Measurements from ENCODE around the gene ZNF638.

The ZNF638 gene

DNA sequence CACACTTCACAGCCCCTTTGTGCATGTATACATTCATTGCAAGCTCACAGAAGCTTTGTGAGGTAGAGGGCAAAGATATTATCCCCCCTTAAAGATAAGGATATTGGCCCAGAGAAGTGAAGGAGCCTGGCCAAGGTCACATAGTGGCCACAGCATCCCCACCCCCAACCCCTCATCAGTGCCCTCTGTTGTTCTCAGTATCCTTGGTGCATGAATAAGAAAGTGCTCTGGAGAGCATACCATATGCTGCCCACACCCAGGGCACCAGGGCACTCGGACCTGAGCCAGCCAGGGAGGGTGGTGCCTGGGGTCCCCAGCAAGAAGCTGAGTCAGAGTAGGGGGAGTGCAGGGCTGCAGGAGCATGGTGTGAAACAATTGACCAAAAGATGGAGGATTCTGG, 125.0 kb downstream of the ZNF638 start:
- DNase-seq: no peak

DNA sequence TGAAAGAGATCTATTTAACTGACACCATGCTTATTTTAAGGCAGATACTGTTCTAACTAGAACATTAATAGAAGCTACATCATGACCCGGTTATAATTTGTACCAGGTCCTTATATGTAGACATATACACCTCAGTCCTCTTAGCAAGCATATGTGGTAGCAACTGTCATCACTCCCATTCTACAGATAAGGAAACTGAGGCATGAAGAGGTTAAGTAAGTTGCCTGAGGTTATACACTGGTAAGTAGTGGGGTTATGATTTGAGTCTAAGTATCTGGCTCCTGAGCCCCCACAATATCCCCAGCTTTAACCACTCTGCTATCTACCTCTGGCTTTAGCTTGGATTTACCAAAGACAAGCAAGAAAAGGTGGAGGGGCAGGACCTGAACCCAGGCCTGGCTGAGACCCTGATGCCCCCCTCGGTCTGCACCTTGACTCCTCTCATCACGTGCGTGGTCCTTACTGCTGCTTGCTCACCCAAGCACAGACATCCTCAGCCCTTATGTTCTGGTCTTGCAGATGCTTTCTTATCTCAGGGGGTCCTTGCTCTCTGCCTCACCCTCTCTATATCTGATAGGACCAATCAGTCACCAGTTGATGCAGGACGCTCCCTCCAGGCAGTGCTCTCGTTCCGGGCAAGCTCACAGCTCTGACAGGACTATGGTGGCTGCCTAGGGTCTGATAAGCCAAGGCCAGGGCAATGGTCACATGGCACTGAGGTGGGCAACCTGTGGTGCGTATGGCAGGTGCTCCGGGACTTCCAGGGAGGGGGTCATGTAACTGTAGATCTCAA, 125.7 kb downstream of the ZNF638 start:
- DNase-seq: no peak

DNA sequence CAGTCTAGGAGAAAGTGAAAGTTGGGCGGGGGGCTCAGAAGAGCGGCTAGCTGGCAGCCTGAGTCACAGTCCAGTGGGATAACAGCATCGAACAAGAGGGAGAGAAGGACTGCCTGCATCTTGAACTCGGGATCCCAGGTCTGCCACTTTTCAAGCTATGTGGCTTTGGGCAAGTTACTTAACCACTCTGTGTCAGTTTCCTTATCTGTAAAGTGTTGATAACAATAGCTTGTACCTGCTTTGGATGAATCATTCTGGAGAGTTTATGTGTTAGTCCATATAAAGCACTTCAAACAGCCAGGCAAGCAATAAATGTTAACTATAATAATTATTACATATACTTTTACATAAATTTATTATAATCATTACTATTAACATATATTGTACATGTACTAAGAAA, 126.3 kb downstream of the ZNF638 start:
- DNase-seq: no peak

DNA sequence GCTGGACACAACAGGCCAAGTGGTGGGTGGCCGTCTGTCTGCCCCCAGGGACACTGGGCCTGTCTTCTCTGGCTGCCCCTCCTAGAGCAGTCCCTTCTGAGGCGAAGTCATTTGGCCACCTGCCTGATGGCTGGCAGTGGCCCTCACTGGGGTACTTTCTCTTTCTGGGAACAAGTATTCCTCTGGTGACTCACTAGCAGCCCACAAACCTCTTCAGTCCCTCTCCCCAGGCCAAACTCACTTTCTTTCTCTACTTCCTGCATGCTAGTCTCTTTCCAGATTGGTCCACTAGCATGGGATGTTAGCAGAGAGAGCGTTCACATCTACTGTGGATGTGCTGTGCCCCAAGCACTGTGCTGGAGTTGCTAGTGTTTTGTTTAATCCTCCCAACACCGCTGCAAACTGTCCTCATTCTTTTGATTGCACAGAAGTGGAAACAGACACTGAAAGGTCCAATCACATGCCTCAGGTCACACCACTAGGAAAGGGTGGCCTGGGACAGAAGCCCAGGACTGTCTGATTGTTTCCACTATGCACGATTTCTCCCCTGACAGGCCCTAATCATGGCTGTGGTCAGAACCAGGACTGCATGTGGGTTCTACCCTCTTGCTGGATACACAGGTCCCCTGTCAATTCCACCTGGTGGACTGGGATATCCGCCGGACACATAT, 127.0 kb downstream of the ZNF638 start:
- no peak for DNase-seq

DNA sequence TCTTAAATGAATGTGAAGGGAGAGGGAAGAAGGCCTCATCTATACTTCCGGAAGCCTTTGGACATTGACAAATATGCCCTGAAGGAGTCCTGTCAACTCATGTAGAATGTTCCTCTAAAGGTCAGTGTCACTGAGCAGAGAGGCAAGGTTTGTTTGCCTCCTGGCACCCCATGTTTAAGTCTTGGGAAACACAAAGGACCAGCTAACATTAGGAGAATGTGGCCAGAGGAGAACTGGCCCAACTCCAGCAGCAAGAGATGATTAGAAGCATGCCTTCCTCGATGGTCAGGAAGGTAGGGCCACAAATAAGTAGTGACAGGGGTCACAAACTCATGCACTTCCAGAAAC, 127.5 kb downstream of the ZNF638 start:
- DNase-seq: no peak

DNA sequence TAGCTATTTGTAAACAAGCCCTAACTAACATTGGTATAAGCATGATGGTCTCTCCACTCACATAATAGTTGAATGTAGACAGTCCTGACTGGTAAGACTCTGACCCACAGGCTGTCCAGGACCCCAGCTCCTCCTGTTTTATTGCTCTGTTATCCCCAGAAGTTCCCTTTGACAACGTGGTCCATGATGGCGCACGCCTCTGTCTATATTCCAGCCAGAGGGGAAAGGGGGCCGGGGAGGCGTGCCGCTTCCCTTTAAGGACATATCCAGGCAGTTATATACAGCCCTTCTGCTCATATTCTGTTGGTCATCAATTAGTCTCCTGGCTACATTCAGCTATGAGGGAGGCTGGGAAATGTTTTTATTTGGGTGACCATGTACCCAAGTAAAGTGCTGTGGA, 128.5 kb downstream of the ZNF638 start:
- no peak for DNase-seq

DNA sequence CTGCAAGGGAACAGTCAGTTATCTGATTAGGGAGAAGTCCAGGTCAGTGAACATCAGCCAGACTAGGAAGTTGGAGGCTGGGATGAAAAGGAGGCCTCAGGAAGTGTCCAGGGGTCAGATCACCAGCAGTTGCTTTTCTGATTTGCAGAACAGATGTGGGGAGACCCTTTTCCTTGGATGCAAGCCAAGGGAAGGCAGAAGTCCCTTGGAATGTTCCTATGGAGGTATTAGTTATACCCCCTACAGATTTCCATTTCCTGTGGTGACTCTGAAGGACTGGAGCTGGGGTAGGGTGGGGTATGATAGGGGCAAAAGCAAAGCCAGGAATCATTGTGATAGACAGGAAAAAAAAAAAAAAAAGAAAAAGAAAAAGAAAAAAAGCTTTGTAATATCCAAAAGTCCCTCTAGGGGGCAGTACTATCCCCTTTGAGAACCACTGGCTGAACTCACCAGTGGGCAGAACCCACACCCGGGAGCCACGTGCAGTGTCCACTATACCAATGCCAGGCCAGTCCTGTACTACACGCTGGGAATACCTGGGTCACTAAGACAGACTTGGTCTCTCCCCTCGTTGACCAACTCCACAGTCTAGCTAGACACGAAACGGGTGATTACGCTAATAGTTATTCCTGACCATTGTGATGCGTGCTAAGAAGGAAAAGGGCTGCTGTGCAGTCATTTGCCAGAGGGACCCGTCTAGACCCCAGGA, 129.2 kb downstream of the ZNF638 start:
- peak; percentile 32 for DNase-seq

DNA sequence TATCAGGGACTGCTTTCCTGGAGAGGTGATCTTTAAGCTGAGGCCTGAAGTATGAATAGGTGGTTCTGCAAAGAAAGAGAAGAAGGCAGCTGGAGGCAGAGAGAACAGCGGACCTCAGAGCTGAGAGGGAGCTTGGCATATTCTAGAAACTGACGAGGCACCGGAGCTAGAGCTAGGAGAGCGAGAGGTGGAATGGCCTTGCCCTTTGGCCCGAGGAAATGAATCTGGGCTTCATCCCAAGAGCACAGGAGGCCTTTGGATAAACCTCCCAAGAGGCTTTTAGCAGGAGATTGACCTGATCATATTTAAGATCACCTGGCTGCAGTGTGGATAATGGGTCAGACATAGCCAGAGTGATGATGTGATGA, 129.7 kb downstream of the ZNF638 start:
- no peak for DNase-seq

DNA sequence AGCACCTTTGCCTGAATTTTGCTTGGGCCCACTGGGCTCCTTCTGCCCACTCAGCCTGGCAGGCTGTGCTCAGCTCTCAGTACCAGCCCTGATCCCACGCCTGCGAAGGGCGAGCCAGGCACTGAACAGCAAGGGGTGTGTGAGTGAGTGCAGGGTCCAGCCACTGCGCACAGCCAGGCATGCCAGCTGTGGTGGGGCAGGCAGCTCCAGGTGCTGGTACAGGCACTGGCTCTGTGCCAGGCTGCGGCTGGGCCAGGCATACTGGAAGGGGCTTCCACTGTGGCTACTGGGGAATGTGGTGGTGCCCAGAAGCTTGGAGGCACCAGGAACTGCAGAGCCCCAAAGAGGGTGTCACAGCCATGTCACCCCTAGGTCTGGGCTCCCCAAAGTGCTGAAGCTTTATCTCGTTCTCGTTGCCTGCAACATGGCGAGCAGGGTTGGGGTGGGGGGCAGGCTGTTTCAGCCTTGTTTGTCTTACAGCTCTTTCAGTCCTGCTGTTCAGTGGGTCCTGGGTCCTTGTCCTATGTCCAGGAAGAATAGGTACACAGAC, 130.5 kb downstream of the ZNF638 start:
- no peak for DNase-seq

DNA sequence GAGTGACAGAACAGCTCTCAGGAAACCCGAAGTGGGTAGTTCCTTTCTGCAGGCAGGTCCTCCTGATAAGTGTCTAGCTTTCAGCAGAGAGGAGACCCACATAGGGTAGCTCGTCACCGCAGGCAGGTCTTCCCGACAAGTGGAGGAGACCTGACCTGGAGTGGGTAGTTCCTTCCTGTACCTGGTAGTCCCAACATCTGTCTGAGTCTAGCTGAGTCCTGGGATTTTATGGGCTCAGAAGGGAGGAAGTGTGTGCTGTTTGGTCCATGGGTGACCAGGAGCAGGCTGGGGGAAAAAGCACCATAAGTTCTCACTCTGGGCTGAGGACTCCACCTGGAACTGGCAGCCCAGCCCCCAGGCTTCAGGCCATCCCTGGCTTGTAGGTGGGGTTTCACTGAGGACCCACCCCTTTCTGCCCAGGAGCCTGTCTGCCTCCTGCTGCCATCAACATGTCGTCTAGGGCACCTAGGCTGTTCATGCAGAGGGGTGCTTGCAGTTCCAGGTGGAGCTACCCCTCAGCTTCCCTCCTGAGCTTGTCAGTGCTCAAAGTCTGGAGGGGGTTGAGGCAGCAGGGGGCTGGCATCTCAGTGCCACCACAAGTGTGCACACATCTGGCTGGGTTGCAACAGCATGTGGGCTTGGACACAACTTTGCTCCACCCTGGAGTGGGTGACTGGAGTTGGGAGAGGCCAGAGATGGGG, 131.2 kb downstream of the ZNF638 start:
- no peak for DNase-seq

DNA sequence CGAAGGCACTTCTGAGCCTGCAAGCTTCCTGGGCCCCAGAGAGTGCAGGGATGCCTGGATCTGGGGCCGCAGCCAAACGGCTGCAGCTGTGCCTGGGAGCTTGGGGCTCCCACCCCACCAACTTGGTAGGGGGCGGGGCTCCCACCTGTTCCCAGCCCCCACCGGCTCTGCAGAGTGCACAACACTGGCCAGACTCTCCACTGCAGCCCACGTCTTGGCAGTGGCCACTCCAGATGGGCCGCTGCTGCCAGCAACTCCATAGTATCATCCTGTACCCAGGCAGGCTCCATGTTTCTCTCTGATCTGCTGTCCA, 131.7 kb downstream of the ZNF638 start:
- DNase-seq: no peak

DNA sequence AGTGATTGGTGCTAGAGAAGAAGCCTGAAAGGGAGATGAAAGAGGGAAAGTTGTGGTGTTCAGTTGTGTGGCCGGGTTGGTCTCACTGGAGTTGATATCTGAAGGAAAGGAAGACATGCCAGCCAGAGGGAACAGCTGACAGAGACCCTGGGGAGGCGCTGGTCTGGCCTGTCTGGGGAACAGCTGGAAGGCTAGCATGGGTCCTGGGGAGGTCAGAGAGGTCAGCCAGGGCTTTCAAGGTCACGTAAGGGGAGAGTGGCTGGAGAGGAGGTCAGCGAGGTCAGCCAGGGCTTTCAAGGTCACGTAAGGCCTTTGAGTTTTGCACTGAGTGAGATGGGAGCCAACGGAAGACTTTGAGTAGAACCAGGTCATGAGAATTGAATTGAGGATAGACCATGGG, 132.8 kb downstream of the ZNF638 start:
- no peak for DNase-seq

DNA sequence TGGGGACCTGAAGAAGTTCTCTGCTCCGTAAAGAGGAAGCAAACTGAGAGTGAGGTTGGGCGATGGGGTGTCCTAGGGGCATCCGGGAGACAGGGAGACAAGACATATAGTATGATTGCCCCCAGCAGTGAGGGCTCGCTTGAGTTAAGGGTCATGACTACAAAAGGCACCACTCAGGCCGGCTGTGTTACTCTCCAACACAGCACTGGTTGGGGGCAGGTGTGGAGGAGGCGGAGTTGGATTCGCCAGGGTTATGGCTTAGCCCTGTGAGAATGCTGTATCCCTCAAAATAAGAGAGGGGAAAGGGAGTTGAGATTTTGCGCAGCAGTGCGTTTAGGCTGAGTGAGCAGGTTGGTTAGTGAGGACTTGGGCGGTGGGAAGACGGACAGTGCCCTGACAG, 133.8 kb downstream of the ZNF638 start:
- no peak for DNase-seq

DNA sequence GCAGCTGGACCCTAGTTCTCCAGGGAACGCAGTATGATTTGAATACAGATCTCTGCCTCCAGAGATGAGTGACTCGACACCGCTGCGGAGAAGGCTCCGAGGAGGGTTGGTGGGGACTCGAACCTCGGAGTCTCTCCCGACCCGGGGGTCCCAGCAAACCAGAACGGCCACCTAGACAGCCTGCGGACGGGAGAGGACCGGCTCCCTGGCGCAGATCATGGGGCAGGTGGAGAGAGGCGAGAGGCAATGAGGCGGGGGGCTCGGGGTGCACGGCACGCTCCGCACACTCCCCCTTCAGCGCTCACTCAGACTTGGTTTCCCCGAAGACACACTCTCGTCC, 134.3 kb downstream of the ZNF638 start:
- DNase-seq: no peak

DNA sequence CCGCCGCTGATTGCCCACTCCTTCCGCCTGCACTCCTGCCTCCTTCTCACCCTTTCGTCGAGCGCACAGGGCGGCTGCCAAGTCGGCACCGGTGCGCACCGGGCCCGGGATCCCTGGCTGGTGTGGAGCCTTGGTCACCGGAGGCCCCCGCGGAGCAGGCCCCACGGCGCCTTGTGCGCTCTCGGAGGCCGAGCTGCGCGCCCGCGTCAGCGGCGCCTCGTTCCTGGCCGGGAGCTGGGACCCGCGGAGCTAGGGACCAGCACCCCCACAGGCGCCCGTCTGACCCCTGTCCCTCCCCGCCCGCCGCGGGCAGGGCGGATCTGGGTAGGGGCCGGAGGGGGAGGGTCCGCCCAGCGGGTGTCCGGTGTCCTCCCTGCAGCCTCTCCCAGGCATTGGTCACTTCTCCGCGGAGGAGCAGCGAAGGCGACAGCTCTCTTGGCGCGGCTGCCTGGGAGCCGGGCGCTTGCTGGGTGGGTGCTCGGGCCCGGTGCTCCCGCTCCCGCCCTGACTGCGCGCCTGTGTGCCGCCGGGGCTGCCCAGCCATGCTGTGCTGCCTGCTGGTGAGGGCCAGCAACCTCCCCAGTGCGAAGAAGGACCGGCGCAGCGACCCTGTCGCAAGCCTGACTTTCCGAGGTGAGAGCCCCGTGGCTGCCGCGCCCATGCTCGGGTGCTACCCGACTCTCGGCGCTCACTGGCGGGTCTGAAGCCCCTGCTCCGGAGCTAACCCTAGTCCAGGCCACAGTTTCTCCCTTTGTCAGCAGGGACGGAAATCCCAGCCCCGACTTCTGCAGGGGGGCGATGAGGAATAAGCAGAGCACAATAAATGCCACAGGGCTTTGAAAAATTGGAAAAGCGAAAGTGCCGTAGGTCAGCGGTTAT, 135.0 kb downstream of the ZNF638 start:
- DNase-seq: peak; percentile 67

DNA sequence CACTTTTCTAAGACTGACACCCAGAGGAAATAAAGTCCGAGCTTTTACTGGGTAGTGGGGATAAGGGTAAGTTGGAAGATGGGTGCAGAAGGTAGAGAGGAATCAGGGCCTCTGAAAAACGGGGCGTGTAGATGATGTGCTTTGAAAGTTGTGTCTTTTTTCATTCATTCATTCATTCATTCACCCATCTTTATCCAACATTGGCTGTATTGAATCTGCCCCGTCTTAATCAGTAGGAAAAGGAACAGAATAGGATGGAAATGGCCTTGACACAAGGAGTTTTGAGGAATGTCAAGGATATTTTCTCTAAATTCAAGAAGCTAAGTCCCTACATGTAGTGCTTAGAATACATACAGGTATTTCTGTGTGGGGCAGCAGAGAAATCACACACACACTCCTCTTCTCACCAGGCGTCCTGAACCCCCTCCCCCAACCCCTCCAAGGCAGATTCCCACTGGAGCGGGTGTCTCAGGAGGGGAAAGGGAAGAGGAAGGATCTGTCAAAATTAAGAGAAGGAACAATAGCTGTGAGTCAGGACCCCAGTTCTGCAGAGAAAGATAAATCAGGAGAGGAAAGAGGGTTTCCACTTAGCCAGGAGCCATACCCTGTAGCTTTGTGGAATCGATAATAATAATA, 135.7 kb downstream of the ZNF638 start:
- DNase-seq: no peak

DNA sequence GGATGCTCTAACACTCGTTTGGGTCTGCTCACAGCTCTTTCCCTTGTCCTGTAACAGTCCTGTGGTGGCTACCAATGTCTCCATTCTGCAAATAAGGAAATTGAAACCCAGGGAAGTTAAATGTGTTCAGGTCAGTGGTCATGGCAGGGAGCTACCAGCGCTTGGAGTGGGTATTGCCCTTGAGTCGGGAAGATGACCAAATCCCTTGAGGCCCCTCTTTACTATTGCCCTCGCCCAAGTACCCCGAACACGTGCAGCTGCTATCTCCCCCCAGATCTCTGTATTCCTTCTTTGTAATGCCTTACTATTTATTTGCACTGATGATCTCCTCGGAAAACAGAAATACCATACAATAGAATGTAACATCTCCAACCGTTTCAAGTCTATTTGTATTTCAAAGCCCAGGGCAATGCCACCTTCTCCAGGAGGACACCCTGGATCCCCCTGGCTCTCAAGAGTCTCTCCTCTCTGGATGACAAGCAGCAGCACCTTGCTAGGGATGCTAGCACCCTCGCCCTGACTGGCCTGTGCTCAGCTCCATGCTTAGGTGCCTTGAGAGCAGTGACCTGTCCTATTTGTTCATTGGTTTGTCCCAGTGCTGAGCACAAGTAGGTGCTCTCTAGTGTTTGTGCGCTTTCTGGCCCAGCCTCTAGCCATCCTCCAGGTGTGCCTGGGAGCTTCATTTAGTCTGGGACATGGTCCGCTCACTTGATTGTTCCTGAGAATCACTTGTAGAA, 136.9 kb downstream of the ZNF638 start:
- DNase-seq: no peak

DNA sequence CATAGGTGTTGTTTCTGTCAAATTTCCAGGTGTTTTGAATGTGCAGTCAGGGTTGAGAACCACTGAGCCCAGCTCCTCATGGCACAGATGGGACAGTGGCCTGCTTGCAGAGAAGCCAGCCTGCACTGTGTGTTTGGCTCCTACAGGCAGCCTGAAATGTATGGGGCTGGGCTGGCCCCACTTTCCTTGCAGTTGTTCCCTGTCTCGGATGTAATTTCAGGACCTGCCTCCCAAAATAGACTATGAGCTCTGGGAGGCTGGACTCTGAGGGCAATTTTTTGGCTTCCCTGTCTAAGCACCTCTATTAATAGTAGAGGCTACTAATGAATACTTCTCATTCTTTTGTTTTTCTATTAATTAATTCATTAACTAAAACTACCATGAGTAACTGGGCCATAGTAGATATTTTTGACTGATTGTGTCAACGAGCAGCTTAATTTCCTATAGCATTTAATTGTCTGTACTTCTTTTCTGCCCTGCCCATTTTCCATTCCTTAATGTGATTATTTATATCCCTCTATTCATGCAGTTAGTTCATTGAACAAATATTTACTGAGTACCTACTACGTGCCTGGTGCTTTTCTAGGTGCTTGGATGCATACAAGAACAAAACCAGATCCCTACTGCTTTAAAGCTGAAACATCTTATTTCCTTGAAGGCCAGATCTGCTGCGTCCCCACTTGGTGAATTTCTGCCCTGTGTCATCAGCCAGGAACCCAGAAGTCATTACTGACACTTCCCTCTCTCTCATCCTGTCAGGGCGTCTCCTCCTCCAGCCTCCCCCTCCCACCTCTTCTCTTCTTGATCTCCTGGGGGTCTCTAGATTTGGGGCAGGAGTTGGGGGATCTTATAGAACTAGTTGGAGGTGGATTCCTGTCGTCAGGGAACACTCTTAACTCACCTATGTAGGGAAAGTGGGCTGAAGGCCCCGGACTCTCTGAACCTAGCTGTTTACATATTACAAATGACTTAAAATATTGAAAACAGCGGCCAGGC, 138.1 kb downstream of the ZNF638 start:
- DNase-seq: no peak

DNA sequence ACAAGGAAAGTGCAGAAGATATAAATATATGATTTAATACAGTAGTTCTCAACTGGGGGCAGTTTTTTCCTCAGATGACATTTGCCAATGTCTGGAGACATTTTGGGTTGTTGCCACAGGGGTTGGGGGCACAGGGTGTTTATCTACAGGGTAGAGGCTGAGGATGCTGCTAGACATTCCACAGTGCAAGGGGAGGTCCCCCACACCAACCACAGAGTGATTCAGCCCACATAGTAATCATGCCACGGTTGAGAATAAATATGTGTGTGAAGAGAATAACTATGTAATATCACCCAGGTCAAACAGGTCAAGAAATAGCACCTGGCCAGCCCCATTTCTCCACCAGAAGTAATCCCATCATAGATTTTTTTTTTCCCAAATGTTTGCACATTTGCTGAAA, 139.7 kb downstream of the ZNF638 start:
- no peak for DNase-seq

DNA sequence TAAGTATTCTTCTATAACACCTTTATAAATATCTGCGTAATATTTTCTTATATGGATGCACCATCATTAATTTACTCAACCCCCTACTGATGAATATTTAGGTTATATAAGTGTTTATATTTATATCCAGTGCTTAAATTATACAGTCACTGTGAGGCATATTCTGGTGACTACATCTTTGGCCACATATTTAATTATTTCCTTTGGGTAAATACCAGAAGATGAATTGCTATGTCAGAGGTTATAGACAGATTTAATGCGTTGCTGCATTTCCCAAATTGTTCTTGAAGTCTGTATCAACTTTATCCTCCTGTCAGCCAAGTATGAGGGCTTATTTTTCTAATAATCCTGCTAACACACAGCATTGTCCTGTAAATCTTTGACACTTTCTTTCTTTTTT, 140.4 kb downstream of the ZNF638 start:
- no peak for DNase-seq
